NCI-H1930 (cell line): ENCODE results near the gene GLIS2.

ENCODE experiments used
- DNase-seq, 2 experiments: peaks; one replicate each; lab custom pipeline; 2025; lab: John Stamatoyannopoulos, UW

Gene GLIS2

DNA sequence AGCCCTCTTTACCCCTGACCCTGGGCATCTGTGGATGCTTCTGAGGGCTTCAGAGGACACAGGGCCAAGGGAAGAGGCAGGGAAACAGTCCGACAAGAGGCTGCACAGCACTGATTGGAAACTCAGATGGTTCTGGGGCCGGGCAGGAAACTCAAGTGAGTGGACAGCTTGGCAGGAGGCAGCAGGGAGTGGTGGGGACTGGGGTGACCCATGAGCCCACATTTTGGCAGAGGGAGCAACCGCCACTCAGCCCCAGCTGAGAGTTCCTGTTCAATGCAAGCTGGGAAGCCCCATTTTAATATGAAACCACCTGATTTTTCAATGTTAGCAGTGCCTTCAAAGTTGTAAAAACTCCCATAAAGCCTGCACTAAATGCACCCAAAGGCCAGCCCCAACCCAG lies 54.3 kb downstream of the GLIS2 start:
- DNase-seq = no peak

DNA sequence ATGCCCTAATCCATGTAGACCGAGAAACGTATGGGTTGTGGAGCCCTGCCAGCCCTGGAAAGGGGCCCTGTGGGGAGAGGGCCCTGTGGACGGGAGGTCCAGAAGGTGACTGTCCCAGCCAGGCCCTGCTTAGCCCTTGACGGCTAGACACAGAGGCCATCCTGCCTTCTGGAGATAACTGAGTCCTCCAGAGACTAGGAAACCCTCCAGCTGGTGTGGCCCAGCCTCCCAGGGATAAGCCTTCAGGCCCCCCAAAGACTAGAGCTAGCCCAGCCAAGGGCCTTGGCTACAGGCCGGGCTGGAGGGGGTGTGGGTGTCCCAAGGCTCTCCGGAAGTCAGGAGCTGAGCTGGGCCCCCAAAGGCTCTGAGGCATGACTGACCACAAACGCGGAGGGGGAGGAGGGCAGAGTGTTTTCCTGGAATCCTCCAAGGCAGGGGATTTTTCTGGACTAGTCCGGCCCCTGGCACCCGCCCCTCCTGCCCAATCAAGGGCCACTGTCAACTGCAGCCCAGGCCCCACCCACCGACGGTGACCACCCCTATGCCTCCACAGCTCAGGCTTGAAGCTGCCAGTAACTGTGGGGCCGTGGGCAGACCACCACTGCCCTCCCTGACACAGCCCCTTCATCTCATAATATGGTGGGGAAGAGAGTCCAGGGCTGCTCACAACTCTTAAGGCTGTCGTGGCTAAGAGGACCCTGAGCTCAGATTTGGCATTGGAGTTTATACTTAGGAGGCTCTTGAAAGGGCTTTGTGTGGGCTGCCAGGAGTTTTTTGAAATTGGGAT lies 54.9 kb downstream of the GLIS2 start:
- DNase-seq = no peak

DNA sequence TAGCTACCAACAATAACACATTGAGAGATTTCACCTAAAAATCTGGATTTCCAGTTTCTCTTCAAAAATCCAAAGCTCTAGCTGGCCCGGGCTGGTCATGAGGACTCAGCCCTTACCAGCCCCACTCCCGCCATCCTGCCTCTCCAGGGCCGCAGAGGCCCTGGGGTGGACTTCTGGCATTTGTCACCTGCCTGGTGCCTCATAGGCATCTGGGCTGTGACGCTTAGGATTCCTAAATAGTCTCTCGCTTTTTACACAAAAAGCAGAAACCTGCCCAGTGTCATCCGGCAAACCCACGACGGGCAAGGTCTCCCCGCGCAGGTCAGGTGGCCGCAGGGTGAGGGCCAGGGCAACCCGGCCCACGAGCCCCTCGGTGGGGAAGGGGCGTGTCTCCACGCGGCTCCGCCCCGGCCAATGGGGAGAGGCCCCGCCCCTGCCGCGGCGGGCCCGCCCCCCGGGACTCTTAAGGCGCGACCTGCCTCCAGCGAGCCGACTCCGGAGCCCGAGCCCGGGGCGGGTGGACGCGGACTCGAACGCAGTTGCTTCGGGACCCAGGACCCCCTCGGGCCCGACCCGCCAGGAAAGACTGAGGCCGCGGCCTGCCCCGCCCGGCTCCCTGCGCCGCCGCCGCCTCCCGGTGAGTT lies 55.6 kb downstream of the GLIS2 start, which contains the start of gene VASN:
TSS of gene VASN (plus strand) at position 492 of the 644 bp plus-strand sequence. CDS start 9,030 bp downstream, outside the sequence.
- no peak for DNase-seq

DNA sequence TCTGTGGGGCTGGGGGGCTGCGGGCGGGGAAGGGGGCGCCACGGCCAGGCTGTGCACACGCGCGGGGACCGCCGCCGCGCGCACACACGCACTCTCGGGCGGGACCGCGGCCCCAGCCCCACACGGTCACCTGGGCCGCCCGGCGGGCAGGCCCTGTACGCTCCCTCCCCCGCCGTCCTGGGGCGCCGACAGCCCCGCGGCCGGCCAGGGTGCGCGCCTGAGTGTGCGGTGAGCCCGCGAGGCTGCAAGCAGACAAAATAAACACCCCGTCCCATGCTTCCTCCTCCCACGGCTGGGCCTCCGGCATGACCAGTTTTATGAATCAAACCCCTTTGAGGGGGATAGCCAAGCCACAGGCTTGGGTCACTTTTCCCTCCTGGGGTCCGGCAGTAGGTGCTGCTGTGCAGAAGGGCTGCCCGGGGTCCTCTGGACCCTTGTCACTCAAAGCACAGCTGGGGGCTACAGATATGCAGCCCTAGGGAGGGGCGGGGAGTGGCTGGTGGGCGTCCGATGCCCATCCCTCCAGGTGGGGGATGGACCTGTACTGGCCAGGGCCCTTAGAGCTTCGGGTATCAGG lies 56.2 kb downstream of the GLIS2 start:
- no peak for DNase-seq

DNA sequence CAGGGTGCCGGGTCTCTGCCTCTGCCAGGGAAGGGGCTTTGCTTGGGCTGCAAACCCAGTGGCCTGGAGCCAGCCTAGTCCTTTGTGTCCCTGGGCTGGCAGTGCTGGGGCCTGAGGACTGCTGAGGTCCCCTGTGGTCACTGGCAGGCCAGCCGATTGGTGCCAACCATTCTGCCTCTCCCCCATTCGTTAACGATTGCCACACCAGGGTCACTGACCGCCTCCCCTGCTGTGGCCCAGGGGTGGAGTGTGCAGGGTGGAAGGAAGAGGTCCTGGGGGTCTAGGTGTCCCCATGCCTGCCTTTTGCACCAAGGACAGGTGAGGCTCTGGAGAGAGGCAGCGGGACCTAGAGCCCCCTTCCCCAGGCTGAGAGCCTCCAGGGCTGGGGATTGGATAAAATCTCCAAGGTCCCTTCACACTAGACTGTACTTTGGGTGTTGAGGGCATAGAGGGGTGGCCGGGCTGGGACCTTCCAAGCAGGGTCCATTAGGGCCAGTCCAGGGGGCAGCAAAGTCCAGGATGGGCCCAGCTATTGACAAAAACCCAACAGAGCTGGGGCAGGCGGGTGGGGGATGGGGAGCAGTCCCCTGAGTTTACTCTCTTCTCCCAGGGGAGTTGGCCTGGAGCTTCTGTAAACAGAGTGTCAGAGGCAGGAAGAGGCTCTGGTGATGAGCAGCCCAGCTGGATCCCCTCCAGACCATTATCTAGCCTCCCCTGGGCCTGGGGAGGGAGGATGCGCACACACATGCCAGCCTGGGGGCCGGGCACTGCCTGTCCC lies 56.9 kb downstream of the GLIS2 start:
- no peak for DNase-seq

DNA sequence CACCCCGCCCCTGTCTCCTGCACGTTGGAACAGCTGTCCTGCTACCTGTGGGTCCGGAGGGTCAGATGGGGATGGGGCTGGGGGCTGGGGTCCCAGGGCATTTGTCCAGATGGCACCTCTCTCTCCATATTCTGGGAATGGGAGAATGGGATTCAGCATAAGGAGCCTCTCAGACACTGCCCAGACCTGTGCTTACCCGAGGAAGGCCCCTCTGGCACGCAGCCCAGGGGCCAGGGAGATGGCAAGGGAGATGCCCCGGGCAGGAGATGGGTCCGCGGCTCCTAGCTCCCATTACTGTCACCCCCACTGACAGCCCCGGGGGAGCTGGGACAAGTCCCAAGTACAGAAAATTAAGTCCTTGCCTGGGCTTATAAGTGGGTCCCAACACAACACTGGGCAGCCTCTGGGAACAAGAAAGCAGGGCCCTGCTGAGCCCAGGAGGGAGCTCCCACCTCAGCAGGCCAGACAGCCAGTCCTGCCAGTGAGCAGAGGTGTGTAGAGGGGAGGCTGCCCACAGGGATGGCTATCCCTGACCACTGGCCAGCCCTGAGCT lies 57.6 kb downstream of the GLIS2 start:
- no peak for DNase-seq

DNA sequence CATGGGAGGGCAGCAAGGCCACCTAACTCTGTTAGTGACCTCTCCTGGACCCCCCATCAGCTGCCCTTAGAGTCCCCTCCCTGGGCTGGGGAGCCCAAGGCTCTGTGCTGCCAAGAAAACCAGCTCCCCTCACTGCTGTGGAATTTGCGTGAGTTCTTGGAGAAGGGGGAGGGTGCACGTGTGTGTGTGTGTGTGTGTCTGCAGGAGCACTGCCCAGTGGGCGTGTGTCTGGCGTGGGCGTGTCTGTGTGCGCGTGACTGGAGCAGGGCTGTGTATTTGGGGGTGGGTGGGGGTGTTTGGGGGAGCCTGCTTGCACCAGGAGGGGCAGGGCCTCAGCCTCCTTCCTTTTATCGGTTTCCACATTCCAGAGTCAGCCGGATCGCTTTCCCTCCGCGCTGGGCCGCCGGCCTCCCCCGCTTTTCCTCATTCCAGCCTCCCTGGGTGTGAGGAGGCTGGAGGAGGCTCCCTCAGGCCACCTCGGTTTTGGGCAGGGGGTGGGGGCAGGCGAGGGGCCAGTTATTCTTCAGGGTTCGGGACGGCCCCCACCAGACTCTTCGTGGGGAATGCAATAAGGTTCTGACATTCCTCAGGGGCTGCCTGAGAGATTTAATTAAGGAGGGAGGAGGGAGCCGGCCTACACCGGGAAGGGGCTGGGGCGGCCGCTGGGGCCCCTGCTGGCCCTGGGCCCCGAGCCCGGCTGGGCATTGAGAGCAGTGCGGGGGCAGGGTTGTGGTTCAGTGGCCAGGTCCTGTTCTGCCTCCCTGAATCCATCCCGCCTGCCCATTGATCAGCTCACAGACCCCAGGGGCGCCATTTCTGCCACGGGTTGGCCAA lies 58.3 kb downstream of the GLIS2 start:
- no peak for DNase-seq

DNA sequence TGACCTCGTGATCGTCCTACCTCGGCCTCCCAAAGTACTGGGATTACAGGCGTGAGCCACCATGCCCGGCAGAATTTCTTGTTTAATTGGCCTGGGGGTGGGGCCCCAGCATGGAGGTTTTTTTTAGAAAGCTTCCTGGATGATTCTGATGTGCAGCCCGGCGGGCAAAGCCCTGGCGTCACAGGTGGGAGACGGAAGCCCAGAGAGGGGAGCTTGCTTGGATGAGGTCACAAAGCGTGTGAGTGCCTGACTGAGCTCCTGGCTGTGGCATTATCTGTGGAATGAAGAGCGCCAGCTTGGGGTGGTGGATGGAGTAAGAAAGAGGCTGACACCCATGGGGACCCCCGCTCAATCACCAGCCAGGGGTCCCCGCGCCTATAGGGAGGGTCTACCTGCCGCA lies 59.9 kb downstream of the GLIS2 start:
- DNase-seq = no peak

DNA sequence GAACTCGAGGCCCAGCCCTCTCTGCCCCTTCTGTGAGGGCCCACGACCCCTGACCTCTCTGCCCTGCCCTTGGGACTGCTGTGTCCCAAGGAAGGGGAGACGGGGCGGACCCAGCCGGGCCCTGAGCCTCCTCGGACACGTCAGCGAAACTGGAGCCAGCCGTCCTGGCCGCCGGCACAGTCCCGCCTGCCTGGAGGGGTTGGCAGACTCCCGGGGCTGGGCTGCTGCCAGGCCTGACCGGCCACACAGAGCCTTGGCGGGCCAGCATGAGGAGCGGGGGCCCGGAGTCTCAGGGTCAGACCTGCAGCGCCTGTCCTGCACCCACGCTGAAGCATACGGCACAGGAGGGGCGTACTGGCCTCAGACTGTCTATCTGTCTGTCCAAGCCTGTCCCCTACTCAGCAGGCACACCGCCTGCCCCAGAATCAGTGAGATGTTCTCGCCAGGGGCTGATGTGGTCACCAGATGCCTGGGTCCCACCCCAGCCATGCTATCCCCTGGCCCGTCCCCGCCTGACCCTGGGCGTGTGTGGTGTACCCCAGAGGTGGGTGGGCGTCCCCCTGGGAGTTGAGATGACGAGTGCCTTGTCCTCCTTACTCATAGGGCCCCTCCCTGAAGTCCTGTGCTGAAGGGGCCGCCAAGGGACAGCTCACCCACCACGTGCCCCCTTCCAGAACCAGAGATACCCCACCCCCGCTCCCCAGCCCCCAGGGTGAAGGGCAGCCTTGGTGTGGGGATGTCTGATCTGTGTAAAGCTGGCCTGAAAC lies 60.4 kb downstream of the GLIS2 start:
- DNase-seq = no peak

DNA sequence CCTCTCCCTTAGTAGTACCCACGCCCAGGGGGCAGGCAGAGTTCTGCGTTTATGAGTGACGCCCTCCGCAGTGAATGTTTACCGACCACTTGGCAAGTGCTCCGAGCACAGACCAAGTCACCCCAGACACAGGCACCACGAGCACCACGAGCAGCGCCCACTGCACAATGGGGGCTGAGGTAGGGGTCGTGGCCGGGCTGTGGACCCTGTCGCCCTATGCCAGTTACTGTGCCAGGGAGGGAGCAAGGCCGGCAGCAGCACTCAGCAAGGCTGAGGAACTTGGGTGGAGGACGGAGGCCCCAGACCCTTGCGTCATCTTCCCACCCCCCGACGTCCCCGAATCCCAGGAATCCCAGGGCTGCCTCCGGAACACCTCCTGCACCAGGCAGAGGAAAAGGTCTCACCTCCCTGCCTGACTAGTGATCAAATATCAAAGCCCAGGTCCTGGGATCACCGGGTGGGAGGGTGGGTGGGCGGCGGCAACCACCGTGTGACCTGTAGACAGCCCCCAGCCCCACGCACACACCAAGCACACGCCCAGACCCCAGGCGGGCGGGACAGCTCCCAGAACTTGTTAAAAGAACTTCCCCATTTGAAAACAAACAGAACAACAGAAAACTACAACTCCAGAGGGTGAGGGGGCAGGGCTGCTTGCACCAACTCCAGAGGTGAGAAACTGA lies 61.2 kb downstream of the GLIS2 start:
- DNase-seq = no peak

DNA sequence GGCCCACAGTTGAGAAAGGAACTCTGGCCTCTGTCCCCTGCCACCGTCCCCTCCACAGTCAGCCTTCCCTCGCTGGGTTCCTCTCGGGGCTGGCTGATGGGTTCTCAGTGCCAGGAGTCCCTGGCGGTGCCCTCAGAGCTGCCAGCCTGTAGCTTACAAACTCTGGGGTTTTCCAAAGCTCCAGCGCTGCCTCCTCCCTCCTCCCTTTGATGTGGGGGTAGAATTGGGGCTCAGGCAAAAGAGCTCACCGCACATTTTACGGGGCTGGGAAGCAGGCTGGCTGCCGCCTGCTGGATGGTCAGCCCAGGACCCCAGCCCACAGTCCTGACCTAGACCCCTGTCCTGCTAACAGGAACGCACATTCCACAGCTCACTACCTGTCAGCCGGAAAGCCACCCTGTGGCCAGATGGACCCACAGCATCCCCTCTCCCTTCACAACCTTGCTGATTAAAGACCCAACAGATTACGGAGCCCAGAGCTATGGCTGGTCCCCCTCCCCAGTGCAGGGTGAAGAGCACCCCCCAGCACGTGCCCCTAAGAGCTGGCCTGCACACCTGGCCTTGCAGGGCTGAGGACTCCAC lies 61.8 kb downstream of the GLIS2 start:
- DNase-seq = no peak

DNA sequence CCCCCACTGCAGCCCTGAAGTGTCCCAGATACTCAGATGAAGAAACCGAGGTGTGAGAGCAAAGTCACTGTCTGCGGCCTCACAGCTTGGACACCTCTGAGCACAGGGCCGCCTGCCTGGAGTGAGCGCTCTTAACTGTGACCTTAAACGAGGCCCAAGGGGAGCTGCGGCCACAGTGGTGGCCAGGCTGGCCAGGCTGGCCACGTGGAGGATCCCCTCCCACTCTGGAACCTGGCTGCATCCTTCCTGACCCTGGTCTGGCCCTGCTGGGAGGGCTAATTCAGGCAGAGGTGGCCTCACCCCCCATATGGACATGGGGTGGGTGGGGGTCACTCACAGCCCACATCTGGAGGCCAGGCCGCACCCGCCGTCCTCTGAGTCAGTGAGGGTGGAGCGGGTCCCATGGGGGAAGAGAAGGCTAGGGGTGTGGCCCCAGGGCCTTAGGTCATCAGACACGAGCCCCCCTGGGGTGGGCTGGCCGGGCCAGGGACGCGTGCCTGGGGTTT lies 62.3 kb downstream of the GLIS2 start:
- DNase-seq = no peak

DNA sequence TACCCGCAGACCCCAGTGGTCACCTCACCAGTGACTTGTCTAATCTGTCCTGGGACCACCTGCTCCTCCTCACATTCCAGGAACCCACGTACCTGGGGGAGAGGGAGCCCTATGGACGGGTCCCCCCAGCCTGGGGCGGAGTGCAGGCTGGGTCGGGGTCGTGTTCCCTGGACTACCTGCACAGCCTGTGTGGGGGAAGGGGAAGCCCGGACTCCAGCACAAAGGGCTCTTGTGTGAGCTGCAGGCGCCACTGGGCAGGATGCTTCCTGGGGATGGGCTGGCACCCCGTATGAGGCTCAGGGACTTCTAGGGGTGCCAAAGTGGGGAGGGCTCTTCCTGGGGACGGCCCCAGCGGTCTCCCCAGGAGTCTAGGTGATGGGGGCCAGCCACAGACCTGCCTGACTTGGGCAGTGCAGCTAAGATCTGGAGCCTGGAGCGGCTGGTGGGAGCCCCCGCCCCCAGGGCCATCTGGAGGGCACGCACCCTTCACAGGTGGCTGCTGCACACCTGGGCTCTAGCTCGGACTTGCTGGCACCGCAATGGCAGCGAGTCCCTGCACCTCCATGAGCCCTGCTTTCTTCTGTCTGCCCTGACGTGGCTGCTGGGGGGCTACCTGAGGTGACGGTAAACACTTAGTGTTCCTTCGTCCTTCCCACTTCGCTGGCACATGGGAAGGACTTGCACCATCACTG lies 63.3 kb downstream of the GLIS2 start:
- no peak for DNase-seq

DNA sequence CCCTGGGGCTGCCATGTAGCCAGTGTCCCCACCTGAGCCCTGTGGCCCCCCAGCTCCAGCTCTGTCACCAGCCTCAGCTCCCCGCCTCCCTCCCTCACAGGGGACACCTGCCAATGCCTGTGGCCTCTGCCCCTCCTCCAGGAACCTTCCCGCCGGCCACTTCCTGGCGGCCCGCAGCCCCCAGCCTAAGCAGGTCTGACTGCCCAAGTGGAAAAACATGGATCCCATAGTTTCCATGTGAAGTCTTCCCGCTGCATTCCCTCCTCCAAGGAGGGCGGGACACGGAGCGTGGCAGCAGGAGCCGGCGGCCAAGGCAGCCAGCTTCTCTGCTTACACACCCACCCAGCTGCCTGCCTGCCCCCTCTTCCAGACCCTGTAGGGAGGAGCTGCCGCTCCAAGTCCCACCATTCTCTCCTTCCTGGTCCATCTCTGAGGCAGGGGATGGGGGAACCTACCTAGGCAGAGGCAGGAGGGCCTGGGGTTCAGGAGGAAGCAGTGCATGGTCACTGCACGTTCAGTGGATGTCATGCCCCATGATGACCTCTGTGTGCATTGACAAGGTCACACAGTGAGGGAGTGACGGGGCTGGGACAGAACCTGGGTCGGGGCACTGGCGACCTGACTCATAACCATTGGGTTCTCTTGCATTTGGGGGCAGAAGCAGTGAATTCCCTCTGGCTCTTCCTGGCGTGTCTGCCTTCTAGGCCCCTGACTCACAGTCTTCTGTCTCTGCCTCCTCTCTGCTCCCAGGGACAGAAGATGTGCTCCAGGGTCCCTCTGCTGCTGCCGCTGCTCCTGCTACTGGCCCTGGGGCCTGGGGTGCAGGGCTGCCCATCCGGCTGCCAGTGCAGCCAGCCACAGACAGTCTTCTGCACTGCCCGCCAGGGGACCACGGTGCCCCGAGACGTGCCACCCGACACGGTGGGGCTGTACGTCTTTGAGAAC lies 64.5 kb downstream of the GLIS2 start:
- DNase-seq = no peak

DNA sequence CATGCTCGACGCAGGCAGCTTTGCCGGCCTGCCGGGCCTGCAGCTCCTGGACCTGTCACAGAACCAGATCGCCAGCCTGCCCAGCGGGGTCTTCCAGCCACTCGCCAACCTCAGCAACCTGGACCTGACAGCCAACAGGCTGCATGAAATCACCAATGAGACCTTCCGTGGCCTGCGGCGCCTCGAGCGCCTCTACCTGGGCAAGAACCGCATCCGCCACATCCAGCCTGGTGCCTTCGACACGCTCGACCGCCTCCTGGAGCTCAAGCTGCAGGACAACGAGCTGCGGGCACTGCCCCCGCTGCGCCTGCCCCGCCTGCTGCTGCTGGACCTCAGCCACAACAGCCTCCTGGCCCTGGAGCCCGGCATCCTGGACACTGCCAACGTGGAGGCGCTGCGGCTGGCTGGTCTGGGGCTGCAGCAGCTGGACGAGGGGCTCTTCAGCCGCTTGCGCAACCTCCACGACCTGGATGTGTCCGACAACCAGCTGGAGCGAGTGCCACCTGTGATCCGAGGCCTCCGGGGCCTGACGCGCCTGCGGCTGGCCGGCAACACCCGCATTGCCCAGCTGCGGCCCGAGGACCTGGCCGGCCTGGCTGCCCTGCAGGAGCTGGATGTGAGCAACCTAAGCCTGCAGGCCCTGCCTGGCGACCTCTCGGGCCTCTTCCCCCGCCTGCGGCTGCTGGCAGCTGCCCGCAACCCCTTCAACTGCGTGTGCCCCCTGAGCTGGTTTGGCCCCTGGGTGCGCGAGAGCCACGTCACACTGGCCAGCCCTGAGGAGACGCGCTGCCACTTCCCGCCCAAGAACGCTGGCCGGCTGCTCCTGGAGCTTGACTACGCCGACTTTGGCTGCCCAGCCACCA lies 65.4 kb downstream of the GLIS2 start:
- DNase-seq = no peak

DNA sequence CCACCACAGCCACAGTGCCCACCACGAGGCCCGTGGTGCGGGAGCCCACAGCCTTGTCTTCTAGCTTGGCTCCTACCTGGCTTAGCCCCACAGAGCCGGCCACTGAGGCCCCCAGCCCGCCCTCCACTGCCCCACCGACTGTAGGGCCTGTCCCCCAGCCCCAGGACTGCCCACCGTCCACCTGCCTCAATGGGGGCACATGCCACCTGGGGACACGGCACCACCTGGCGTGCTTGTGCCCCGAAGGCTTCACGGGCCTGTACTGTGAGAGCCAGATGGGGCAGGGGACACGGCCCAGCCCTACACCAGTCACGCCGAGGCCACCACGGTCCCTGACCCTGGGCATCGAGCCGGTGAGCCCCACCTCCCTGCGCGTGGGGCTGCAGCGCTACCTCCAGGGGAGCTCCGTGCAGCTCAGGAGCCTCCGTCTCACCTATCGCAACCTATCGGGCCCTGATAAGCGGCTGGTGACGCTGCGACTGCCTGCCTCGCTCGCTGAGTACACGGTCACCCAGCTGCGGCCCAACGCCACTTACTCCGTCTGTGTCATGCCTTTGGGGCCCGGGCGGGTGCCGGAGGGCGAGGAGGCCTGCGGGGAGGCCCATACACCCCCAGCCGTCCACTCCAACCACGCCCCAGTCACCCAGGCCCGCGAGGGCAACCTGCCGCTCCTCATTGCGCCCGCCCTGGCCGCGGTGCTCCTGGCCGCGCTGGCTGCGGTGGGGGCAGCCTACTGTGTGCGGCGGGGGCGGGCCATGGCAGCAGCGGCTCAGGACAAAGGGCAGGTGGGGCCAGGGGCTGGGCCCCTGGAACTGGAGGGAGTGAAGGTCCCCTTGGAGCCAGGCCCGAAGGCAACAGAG lies 66.3 kb downstream of the GLIS2 start:
- no peak for DNase-seq
